ENCODE results near the gene ABT1.
"Not testable (repeated sequence)": the region's sequence is repeated elsewhere in the genome, so short reads cannot be mapped to it uniquely, and the experiment has no call there.

ABT1 gene

GRCh38 chr6:26596579-26597388 is at the start of gene ABT1:
ABT1 (plus strand) TSS chr6:26596953; CDS start chr6:26596983, 30 bp downstream.
- peak; percentile 99 for DNase-seq

- not testable (repeated sequence) for DNase-seq
These were observed 49.4 kb upstream of the ABT1 start for GRCh38 chr6:26547363-26547762.

GRCh38 chr6:26550250-26550993 is 46.3 kb upstream of the ABT1 start:
- peak; percentile 83 for DNase-seq

- no peak for DNase-seq
These were observed 44.5 kb upstream of the ABT1 start for GRCh38 chr6:26552205-26552604.

- DNase-seq, result no peak
These were observed 44.0 kb upstream of the ABT1 start for GRCh38 chr6:26552640-26553188.

GRCh38 chr6:26553264-26553634 is 43.5 kb upstream of the ABT1 start:
- DNase-seq, result peak; percentile 77

GRCh38 chr6:26553635-26554446 is 42.9 kb upstream of the ABT1 start:
- peak; percentile 86 for DNase-seq

- DNase-seq, result no peak
These were observed 42.4 kb upstream of the ABT1 start for GRCh38 chr6:26554447-26554696.

GRCh38 chr6:26554697-26555504 is 41.9 kb upstream of the ABT1 start:
- no peak for DNase-seq

- DNase-seq, result no peak
These were observed 41.1 kb upstream of the ABT1 start for GRCh38 chr6:26555505-26556262.

GRCh38 chr6:26556263-26557070 is 40.3 kb upstream of the ABT1 start:
- peak; percentile 80 for DNase-seq

- DNase-seq, result no peak
These were observed 35.0 kb upstream of the ABT1 start for GRCh38 chr6:26561533-26562466.

- DNase-seq, result no peak
These were observed 33.3 kb upstream of the ABT1 start for GRCh38 chr6:26563488-26563887.

GRCh38 chr6:26568601-26569432 is 27.9 kb upstream of the ABT1 start:
- DNase-seq, result peak; percentile 95

GRCh38 chr6:26569433-26569764 is 27.4 kb upstream of the ABT1 start:
- DNase-seq, result no peak

- DNase-seq, result no peak
These were observed 26.5 kb upstream of the ABT1 start for GRCh38 chr6:26570027-26570809.

- peak; percentile 51 for DNase-seq
These were observed 25.0 kb upstream of the ABT1 start for GRCh38 chr6:26571592-26572296.
